ENCODE measurements around the gene GCDH.
"Not testable (repeated sequence)": the region's sequence is repeated elsewhere in the genome, so short reads cannot be mapped to it uniquely, and the experiment has no call there.

The GCDH gene

DNA sequence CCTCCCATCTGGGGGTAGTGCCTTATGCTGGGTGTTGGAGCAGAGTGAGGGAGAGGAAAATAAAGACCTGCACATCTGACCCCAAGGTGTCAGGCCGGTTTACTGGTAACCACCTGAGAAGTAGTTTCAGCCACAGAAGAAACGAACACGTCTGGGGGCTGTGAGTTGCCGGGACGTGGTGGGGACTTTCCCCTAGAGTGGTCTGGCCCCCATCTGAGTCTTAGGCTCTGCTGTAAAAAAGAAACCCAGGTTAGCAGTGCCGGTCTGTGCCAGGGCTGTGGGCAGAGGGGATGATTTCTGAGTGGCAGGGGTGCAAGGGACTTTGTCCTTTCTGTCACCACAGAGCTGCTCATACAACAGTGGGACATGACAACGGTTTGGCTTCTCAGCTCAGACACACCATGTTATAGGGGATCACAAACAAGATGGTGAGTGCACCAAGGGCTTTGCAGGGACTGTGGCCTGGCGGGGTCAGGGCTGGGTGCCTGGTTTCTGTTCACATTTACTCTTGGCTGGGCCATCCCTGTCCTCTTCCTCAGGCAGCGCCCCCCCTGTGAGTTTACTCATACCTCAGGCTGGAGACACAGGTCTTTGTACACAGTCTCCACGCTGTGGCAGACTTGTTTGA, 9.0 kb downstream of the GCDH start:
- in situ Hi-C loops (cut with HindIII; ENCODE audit: low sequenced_read_pairs): no loop called here
- DNase-seq (ENCODE audit: low read depth, low spot score): no peak
- H3K4me3 ChIP-seq (ENCODE audit: low read depth, low read length): no peak overlapping the region
- no peak for TF ChIP-seq CTCF (IDR thresholded peaks at IDR 0.05; ENCODE audit: low read depth, low read length)

DNA sequence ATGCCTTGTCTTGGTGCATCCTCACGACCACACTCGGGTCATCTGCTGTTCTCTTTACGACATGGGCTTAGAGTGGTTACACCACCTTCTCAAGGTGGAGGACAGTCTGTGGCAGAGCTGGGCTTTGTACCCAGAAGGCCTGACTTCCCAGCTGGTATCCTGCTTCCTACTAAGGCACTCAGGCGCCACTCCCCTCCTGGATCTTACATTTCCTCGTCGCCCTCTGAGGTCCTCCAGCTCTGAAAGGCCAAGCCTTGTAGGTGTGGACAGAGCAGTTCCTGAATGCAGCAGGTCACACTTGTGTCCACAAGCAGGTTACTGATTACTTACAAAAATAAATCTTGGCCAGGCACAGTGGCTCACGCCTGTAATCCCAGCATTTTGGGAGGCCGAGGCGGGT, 16.2 kb downstream of the GCDH start:
- in situ Hi-C loops (cut with HindIII; ENCODE audit: low sequenced_read_pairs): no loop called here
- DNase-seq (ENCODE audit: low read depth, low spot score): no peak
- H3K4me3 ChIP-seq (ENCODE audit: low read depth, low read length): no peak overlapping the region
- no peak for TF ChIP-seq CTCF (IDR thresholded peaks at IDR 0.05; ENCODE audit: low read depth, low read length)

GRCh38 chr19:12912571-12912970, 21.6 kb downstream of the GCDH start:
- no peak overlapping the region for H3K4me3 ChIP-seq (ENCODE audit: low read depth, low read length)

DNA sequence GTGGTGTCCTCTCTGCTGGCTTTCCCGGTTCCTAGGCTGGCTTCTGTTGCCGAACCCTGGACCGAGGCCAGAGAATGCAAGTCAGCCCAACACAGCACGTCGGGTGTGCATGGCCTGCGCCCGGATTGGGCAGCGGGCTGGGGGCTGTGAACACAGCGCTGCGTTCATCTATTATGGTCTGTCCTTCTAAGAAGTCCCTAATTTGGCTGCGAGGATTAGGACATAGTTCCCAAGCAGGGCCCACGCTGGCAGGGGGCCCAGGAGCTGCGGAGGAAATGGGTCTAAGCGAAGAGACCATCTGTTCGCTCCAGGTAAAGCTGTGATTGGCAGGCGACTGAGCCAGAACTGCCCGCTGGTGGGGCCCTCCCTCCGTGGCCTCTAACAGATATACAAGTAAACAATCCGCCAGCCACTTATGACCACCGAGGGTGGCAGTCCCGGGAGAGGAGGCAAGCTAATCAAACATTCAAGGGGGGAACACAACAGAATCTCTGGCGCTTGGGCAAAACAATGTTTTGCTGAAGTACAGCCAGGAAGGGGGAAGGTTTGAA, 22.1 kb downstream of the GCDH start:
- in situ Hi-C loops (cut with HindIII; ENCODE audit: low sequenced_read_pairs): no loop called here
- peak; percentile 37 for DNase-seq (ENCODE audit: low read depth, low spot score)
- no peak for TF ChIP-seq CTCF (IDR thresholded peaks at IDR 0.05; ENCODE audit: low read depth, low read length)
- H3K4me3 ChIP-seq (ENCODE audit: low read depth, low read length): no peak overlapping the region

More at GRCh38 chr19:12912571-12912970, 21.6 kb downstream of the GCDH start:
- in situ Hi-C loops (cut with HindIII; ENCODE audit: low sequenced_read_pairs): no loop called here
- DNase-seq (ENCODE audit: low read depth, low spot score): no peak
- TF ChIP-seq CTCF (IDR thresholded peaks at IDR 0.05; ENCODE audit: low read depth, low read length): no peak

DNA sequence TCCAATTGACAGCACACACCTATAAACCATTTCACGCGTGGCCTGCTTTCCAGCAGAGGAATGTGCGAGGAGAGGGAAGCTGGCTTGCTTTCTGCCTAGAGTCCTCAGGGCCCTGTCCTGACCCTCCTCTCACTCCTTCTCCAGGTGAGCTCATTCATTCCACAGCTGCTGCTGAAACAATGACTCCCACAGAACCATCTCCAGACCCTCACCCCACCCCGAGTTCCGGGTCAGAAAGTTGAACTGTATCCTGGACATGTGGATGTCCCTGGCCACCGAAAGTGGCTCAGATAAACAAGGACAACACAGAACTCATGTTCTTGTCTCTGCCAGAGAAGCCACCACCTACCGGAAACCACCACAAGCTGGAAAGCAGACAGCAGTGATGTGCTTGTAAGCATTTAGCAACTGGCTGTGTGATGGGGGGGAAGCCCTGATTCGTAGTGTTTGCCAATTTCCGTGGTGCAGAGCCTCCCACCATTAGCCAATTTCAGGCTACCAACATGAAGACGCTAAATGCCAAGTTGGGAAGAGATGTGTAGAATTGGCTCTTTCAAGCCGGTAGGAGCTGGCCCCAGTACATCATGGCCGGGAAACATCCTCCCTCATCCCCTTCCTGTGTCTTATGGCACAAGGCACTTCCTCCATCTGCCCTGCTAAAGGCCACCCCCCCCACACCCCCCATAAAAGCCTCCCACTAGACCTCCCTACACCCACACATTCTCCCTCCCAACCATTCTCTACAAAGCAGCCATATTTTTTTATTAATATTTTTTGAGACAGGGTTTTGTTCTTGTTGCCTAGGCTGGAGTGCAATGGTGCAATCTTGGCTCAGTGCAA, 23.1 kb downstream of the GCDH start:
- H3K4me3 ChIP-seq (ENCODE audit: low read depth, low read length): no peak overlapping the region
- in situ Hi-C loops (cut with HindIII; ENCODE audit: low sequenced_read_pairs): no loop called here
- TF ChIP-seq CTCF (IDR thresholded peaks at IDR 0.05; ENCODE audit: low read depth, low read length): no peak
- no peak for DNase-seq (ENCODE audit: low read depth, low spot score)

DNA sequence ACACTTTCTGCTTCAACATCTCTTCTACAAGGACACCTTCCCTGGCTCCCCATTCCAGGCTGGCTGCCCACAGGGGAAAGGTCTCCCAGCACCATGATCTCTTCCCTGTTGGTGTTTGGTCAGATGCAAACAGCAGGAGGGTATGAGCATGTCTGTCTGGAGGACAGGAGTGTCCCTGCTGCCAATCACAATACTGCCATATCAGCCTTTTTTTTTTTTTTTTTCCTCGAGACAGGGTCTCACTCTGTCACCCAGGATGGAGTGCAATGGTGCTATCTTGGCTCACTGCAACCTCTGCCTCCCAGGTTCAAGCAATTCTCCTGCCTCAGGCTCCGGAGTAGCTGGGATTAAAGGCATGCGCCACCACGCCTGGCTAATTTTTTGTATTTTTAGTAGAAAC, 24.9 kb downstream of the GCDH start:
- DNase-seq (ENCODE audit: low read depth, low spot score); in situ Hi-C loops (cut with HindIII; ENCODE audit: low sequenced_read_pairs): not testable (repeated sequence)

GRCh38 chr19:12918253-12918652, 27.3 kb downstream of the GCDH start:
- DNase-seq (ENCODE audit: low read depth, low spot score): no peak
- TF ChIP-seq CTCF (IDR thresholded peaks at IDR 0.05; ENCODE audit: low read depth, low read length): no peak
- H3K4me3 ChIP-seq (ENCODE audit: low read depth, low read length): no peak overlapping the region
- in situ Hi-C loops (cut with HindIII; ENCODE audit: low sequenced_read_pairs): no loop called here

More for the DNA sequence above, 24.9 kb downstream of the GCDH start:
- H3K4me3 ChIP-seq (ENCODE audit: low read depth, low read length): not testable (repeated sequence)
